HTERT RPE-1 (cell line): ENCODE measurements around the gene CBX1.
"Not testable (repeated sequence)": the region's sequence is repeated elsewhere in the genome, so short reads cannot be mapped to it uniquely, and the experiment has no call there.

Experiments used
- in situ Hi-C: fragments of 300-500 bp; cut with MboI; formaldehyde crosslinking; loops from 4 replicates; pipeline ENCODE4 v1.14.3; 2020; ENCODE audit warnings: low sequenced_read_pairs

CBX1 gene

GRCh38 chr17:48123776-48124388 is 22.6 kb upstream of the CBX1 start:
- in situ Hi-C loops, result no loop called here

DNA sequence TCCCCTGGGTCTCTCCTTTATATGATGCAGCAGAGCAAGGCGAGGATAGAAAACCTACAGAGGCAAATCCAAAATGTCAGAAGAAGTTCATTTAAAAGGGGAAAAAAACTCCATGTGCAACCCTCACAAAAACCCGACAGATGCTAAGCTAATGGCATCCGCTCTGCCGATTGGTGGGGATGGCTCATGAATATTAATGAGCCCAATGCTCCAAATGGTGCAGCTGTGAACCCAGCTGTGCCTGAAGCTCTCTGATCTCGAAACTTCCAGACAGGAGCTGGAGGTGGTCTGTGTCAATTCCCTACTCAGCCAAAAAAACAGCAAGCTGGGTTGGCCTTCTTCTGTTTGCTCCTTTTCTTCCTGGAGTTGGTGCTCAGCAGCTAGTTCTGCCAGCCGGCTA is 21.8 kb upstream of the CBX1 start:
- in situ Hi-C loops, result no loop called here

- in situ Hi-C loops, result no loop called here
Observed at GRCh38 chr17:48122665-48123045, 21.4 kb upstream of the CBX1 start.

GRCh38 chr17:48121923-48122664 is 20.8 kb upstream of the CBX1 start:
- in situ Hi-C loops, result no loop called here

- in situ Hi-C loops, result no loop called here
Observed at GRCh38 chr17:48113201-48113676, 12.0 kb upstream of the CBX1 start.

GRCh38 chr17:48111937-48112241 is 10.6 kb upstream of the CBX1 start:
- in situ Hi-C loops, result no loop called here

DNA sequence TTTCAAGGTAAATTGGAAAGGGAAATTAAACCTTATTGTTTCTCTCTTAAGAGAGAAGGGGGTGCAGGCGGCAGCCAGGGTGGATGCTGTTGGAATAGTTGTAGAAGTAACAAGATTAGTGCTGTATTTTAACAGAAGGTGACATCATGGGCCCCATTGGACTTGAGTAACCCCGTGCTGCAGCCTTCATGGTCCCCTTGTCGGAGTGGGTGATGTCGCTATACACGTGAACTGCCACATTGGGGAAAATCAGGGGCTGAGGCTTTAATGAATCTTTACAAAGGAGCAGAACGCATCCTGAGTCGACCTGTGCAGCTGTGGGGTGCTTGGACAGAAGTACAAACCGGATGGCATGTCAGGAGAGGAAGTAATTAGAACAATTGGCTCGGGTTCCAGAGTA is 9.5 kb upstream of the CBX1 start:
- in situ Hi-C loops, result no loop called here

DNA sequence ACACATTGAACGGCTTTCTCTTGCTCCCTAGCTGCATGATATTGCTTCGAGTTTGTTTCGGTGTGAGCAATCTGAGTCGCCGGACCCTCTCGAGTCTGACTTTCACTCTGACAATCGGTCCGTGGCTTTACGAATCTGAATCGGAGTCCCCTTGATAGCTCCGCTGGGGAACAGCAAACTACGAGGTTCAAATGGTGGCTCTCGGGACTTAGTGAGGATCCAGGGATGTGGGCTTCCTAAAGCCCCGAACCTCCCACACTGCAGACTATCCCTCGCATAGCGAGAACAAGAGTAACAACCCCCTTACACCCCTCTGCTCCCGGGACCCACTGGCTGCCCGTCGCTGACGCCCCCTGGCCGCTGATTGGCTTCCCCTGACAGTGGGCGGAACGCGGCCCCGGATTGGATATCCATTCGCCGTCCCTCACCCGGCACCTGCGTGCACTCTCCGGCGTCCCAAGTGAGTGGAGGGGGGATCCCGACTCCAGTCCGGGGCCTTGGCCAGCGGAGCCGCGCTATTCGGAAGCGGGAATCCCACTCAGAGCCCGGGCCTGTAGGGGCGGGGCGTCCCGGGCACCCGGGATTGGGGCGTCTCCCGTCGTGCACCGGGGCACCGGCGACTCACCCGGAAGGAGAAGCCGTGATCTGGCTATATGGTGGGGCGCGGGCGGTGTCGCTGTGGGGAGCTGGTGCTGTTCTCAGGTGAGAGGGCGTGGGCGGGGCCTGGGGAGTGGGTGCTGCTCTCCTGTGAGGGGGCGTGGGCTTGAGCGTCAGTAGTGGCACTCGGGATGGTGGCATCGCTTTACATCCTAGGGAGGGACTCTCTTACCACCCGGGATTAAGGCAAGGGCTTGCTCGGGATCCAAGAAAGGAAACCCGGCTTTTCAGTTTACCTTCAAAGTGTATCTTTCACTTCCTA is 6.1 kb upstream of the CBX1 start, which contains the start of gene SNX11:
Gene SNX11 (plus strand): TSS at position 630 of the 919 bp plus-strand sequence. CDS start 4,278 bp downstream, outside the sequence.
- in situ Hi-C loops, result no loop called here

- in situ Hi-C loops, result no loop called here
Observed at GRCh38 chr17:48106802-48107136, 5.5 kb upstream of the CBX1 start.

DNA sequence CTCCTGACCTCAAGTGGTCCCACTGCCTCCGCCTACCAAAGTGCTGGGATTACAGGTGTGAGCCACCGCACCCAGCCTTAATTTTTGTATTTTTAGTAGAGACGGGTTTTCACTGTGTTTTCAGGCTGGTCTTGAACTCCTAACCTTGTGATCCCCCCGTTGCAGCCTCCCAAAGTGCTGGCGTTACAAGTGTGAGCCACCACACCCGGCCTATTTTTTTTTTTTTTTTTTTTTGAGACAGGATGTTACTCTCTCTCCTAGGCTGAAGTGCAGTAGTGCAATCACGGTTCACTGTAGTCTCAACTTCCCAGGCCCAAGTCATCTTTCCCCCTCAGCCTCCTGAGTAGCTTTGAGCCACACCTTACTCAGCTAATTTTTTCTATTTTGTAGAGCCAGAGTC is 3.2 kb upstream of the CBX1 start:
- in situ Hi-C loops, result no loop called here

- in situ Hi-C loops, result no loop called here
Observed at GRCh38 chr17:48102798-48103715, 1.8 kb upstream of the CBX1 start.

DNA sequence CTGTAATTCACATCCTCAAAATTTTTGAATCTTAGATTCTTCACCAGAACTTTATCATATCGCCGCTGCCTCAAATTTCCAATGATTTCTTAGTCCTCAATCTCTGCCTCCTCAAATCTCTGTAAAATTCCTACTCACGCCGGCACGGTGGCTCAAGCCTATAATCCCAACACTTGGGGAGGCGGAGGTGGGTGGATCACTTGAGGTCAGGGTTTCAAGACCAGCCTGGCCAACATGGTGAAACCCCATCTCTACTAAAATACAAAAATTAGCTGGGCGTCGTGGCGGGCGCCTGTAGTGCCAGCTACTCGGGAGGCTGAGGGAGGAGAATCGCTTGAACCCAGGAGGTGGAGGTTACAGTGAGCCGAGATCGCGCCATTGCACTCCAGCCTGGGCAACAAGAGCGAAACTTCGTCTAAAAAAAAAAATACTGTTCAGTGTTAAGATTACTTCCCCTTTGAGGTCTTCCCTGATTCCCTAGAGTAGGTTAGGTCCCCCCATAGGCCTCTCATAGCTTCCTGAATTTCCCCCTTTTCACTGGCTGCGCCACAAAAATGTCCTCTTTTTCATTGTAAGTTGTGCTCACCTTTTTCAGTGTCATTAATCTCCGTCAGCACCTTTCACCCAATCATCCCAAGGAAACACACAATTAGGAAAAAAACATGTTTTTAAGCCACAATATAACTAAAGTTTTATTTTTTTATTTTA is 919 bp upstream of the CBX1 start:
- in situ Hi-C loops, result no loop called here

DNA sequence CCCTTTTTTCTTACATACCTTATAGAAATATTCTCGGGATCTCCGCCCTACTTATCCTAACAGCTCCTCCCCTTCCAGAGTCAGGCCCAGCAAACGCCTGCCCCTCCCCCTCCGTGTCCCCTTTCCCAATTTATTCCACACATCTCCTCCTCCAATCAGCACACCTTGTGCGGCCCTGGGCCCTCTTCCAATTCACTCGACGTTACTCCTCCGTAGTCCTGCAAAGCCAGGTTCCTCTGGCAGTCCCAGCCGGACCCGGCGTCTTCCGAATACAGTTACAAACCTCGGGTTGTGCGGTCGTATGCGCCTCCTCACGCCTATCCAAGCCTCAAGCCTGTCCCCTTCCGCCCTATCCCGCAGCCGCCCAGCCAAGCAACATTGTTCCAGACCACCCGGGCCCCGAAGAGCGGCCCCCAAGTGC is 677 bp downstream of the CBX1 start:
- in situ Hi-C loops, result no loop called here

DNA sequence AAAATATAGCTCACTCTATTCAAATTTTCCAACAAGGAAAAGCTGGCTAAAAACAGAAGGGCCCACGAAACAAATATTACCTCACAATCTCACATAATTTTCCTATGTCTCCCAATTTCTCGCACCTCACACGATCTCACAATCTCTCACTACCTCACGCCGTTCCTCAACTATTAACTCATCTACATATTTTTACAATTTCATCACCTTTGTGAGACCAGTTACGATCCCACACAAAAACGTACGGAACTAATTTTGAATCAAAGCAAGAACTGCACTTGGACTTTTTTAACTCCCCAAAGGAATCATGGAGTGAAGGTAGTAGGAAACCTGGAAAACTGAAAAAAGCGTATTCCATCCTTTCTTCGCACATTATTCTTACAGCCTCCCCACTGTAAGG is 1.1 kb downstream of the CBX1 start:
- in situ Hi-C loops, result no loop called here

- in situ Hi-C loops, result no loop called here
Observed at GRCh38 chr17:48095611-48096010, 5.7 kb downstream of the CBX1 start.

DNA sequence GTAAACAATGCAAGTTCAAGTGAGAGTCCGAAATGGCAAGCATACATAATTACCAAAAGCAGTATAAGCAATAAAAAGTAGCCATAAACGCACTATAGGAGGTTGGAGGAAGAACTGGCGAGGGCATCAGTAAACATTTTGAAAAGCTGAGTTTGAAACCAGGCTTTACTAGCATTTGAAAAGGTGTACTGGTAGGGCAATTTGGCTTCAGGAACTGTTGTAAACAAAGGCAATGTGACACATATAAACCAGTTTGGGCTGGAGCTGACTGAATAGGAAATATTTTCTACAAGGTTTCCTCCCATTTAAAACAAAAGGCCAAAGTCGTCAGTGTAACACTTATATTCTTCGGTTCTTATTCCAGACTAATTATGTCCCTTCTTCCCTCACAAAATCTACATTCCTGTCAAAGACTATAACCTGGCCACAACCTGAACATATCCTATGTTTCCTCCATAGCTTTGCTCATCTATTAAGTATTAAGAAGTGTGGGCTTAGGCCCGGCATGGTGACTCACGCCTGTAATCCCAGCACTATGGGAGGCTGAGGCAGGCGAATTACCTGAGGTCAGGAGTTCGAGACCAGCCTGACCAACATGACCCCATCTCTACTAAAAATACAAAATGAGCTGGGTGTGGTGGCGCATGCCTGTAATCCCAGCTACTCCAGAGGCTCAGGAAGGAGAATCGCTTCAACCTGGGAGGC is 7.8 kb downstream of the CBX1 start:
- in situ Hi-C loops, result no loop called here

DNA sequence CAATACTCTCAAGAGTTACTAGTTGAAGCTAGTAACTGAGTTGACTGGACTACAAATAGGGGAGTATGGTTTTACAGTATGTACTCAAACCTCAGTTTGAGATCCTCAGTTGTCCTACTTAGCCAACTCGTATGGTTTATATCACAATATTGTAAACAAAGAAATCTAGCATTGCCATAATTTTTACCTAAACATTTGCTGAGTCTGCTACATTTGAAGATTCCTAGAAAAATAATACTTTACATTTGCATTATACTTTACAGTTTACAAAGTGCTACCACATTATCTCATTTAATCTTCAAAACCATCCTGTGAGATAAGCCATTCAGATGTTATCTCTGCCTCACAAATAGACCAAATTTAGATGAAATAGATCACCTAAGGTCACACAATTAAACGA is 16.3 kb downstream of the CBX1 start:
- in situ Hi-C loops, result no loop called here

- in situ Hi-C loops, result no loop called here
Observed at GRCh38 chr17:48081858-48082257, 19.4 kb downstream of the CBX1 start.

DNA sequence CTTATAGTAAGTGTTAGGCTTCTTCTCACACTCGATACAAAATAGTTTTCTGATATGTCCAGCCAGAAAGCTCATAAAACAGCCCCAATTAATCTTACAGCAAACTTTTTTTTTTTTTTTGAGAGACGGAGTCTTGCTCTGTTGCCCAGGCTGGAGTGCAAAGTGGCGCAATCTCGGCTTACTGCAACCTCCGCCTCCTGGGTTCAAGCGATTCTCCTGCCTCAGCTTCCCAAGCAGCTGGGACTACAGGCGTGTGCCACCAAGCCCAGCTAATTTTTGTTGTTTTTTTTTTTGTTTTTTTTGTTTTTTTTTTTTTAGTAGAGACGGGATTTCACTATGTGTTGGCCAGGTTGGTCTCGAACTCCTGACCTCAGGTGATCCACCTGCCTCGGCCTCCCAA is 24.1 kb downstream of the CBX1 start:
- in situ Hi-C loops, result not testable (repeated sequence)
